ENCODE results near the gene CCSER2. TPM values are rescaled to one million over a fixed set of nuclear protein-coding genes. Genes with fewer than 3 reads are reported as not detected.
"Not testable (repeated sequence)": the region's sequence is repeated elsewhere in the genome, so short reads cannot be mapped to it uniquely, and the experiment has no call there.

Gene CCSER2
- total RNA-seq, 4 donors from 2014 or later = 41.2 to 61.9 (median 47.7) TPM

- no peak for TF ChIP-seq CTCF (IDR thresholded peaks at IDR 0.05)
- DNase-seq (ENCODE audit: low spot score) (no peak), ATAC-seq (ENCODE audit: low FRiP score) (no peak)
Observed at GRCh38 chr10:84493951-84494848, 165.8 kb downstream of the CCSER2 start.

GRCh38 chr10:84494849-84495180 lies 166.4 kb downstream of the CCSER2 start:
- no peak for TF ChIP-seq CTCF (IDR thresholded peaks at IDR 0.05)
- ATAC-seq (ENCODE audit: low FRiP score) (no peak), DNase-seq (ENCODE audit: low spot score) (no peak)

GRCh38 chr10:84497978-84498377 lies 169.6 kb downstream of the CCSER2 start:
- no peak for TF ChIP-seq CTCF (IDR thresholded peaks at IDR 0.05)
- ATAC-seq (ENCODE audit: low FRiP score) (no peak), DNase-seq (ENCODE audit: low spot score) (no peak)

GRCh38 chr10:84499039-84499438 lies 170.7 kb downstream of the CCSER2 start:
- DNase-seq (ENCODE audit: low spot score); ATAC-seq (ENCODE audit: low FRiP score): not testable (repeated sequence)

- DNase-seq (ENCODE audit: low spot score) (no peak), ATAC-seq (ENCODE audit: low FRiP score) (no peak)
- no peak for TF ChIP-seq CTCF (IDR thresholded peaks at IDR 0.05)
Observed at GRCh38 chr10:84499846-84500245, 171.5 kb downstream of the CCSER2 start.

- no peak for DNase-seq (ENCODE audit: low spot score)
- no peak for TF ChIP-seq CTCF (IDR thresholded peaks at IDR 0.05)
- no peak for ATAC-seq (ENCODE audit: low FRiP score)
Observed at GRCh38 chr10:84510121-84510520, 181.7 kb downstream of the CCSER2 start.

GRCh38 chr10:84511106-84511505 lies 182.7 kb downstream of the CCSER2 start:
- ATAC-seq (ENCODE audit: low FRiP score) (no peak), DNase-seq (ENCODE audit: low spot score) (no peak)

More at GRCh38 chr10:84511106-84511505, 182.7 kb downstream of the CCSER2 start:
- TF ChIP-seq CTCF (IDR thresholded peaks at IDR 0.05) = no peak

All from omental fat pad (tissue), 4 donors.